Vagina (tissue), 2 donors: ENCODE measurements around the gene LDLRAD3. TPM values are rescaled to one million over a fixed set of nuclear protein-coding genes. Genes with fewer than 3 reads are reported as not detected.
A peak's percentile ranks its signal among the peaks of the same experiment; 100 is the strongest.
"Not testable (repeated sequence)": the region's sequence is repeated elsewhere in the genome, so short reads cannot be mapped to it uniquely, and the experiment has no call there.

Experiments used
- DNase-seq, 2 donors: peaks; one replicate each; pipeline ENCODE4 v3.0.0-alpha.2; 2017; ENCODE audit errors: extremely low spot score in 2 of 2
- H3K27ac ChIP-seq: fragments of 200-600 bp; sonication (generic); one replicate; pipeline ENCODE4 v1.5.1; 2019
- H3K27me3 ChIP-seq: fragments of 200-600 bp; sonication (generic); one replicate; pipeline ENCODE4 v1.5.1; 2019
- H3K36me3 ChIP-seq, 2 donors: fragments of 200-600 bp; sonication (generic); one replicate each; pipeline ENCODE4 v1.5.1; 2017 to 2019
- H3K4me1 ChIP-seq: fragments of 200-600 bp; sonication (generic); one replicate; pipeline ENCODE4 v1.5.1; 2019
- H3K4me3 ChIP-seq, 2 donors: fragments of 200-600 bp; sonication (generic); 1 replicate in 1 of 2; 2 replicates in 1 of 2; pipeline ENCODE4 v1.5.1; 2016 to 2019
- H3K9me3 ChIP-seq: fragments of 200-600 bp; sonication (generic); one replicate; pipeline ENCODE4 v1.5.1; 2019
- CTCF ChIP-seq, 3 experiments: fragments of 450-650 bp in 2 of 3; fragments of 200-600 bp in 1 of 3; sonication (generic) in 1 of 3; IDR thresholded peaks; one replicate each; pipeline ENCODE4 v1.5.1; 2017 to 2019; ENCODE audit warnings: antibody characterized with exemption in 3 of 3, mild to moderate bottlenecking in 2 of 3, moderate library complexity in 2 of 3
- POLR2A ChIP-seq, 2 donors: fragments of 450-650 bp; IDR thresholded peaks; one replicate each; pipeline ENCODE4 v1.6.1; 2017; ENCODE audit warnings: antibody characterized with exemption in 2 of 2, mild to moderate bottlenecking in 2 of 2, moderate library complexity in 2 of 2
- POLR2AphosphoS5 ChIP-seq, 2 donors: sonication (generic); formaldehyde crosslinking; IDR thresholded peaks; one replicate each; pipeline ENCODE4 v1.9.0; 2017; ENCODE audit warnings: antibody characterized with exemption in 2 of 2, mild to moderate bottlenecking in 2 of 2, low read depth in 1 of 2; ENCODE audit not compliant: insufficient read depth in 1 of 2
- intact Hi-C: fragments of 100-400 bp; cut with DNase I; formaldehyde crosslinking; loops from one replicate; pipeline ENCODE4 v1.15.1; 2023
- total RNA-seq: library from RNA; depleted of rRNA; stranded (reverse); fragments of >200 nt; gene quantifications from one replicate; pipeline ENCODE4 v1.2.3, GENCODE V29; 2016

LDLRAD3 gene
- total RNA-seq, 1 donor from 2014 or later = 34.4 TPM

- no peak overlapping the region for H3K27ac ChIP-seq
- no peaks in the 10 kb centered on the region for H3K36me3 ChIP-seq
- no peak for DNase-seq
- no peak overlapping the region for H3K4me3 ChIP-seq
- no peak for TF ChIP-seq CTCF (IDR thresholded peaks at IDR 0.05)
- no peak for TF ChIP-seq POLR2A (IDR thresholded peaks at IDR 0.05)
- no peak for TF ChIP-seq POLR2AphosphoS5 (IDR thresholded peaks at IDR 0.05; ENCODE audit: insufficient read depth in 1 of 2, low read depth in 1 of 2)
- H3K4me1 ChIP-seq = no peaks in the 10 kb centered on the region
- H3K9me3 ChIP-seq = no peaks in the 10 kb centered on the region
- H3K27me3 ChIP-seq = no peaks in the 10 kb centered on the region
- intact Hi-C loops = no loop called here
Measured at GRCh38 chr11:36177836-36178235, 234.0 kb downstream of the LDLRAD3 start.

GRCh38 chr11:36186340-36187175, 242.7 kb downstream of the LDLRAD3 start:
- Histone ChIP-seq H3K27ac (no peak overlapping the region), H3K4me3 (no peak overlapping the region), H3K4me1 (peaks cover 16% of the 10 kb centered on the region), H3K36me3 (no peaks in the 10 kb centered on the region), H3K27me3 (no peaks in the 10 kb centered on the region), H3K9me3 (no peaks in the 10 kb centered on the region)
- peak in 1 of 2 donors; percentile 62 for DNase-seq
- intact Hi-C loops = no loop called here
- TF ChIP-seq CTCF (IDR thresholded peaks at IDR 0.05) = no peak
- TF ChIP-seq POLR2AphosphoS5 (IDR thresholded peaks at IDR 0.05; ENCODE audit: insufficient read depth in 1 of 2, low read depth in 1 of 2) = peak in 1 of 2 donors; percentile 31

GRCh38 chr11:36187622-36188021, 243.8 kb downstream of the LDLRAD3 start:
- Histone ChIP-seq H3K27ac (no peak overlapping the region), H3K27me3 (no peaks in the 10 kb centered on the region), H3K36me3 (no peaks in the 10 kb centered on the region), H3K4me1 (peaks cover 16% of the 10 kb centered on the region), H3K9me3 (no peaks in the 10 kb centered on the region), H3K4me3 (no peak overlapping the region)
- no peak for DNase-seq
- intact Hi-C loops = no loop called here
- TF ChIP-seq POLR2A (IDR thresholded peaks at IDR 0.05) = no peak
- no peak for TF ChIP-seq CTCF (IDR thresholded peaks at IDR 0.05)
- TF ChIP-seq POLR2AphosphoS5 (IDR thresholded peaks at IDR 0.05; ENCODE audit: insufficient read depth in 1 of 2, low read depth in 1 of 2) = no peak

GRCh38 chr11:36189735-36190134, 245.9 kb downstream of the LDLRAD3 start:
- DNase-seq, H3K9me3 ChIP-seq, H3K27ac ChIP-seq, H3K27me3 ChIP-seq, intact Hi-C loops, H3K36me3 ChIP-seq, H3K4me3 ChIP-seq: not testable (repeated sequence)
- H3K4me1 ChIP-seq = peaks cover 16% of the 10 kb centered on the region

GRCh38 chr11:36191941-36192340, 248.1 kb downstream of the LDLRAD3 start:
- no peak overlapping the region for H3K27ac ChIP-seq
- intact Hi-C loops = no loop called here
- H3K36me3 ChIP-seq = no peaks in the 10 kb centered on the region
- no peaks in the 10 kb centered on the region for H3K27me3 ChIP-seq
- DNase-seq = no peak
- no peak overlapping the region for H3K4me3 ChIP-seq
- TF ChIP-seq POLR2AphosphoS5 (IDR thresholded peaks at IDR 0.05; ENCODE audit: insufficient read depth in 1 of 2, low read depth in 1 of 2) (no peak), POLR2A (IDR thresholded peaks at IDR 0.05) (no peak), CTCF (IDR thresholded peaks at IDR 0.05) (no peak)
- H3K4me1 ChIP-seq = peaks cover 10% of the 10 kb centered on the region
- H3K9me3 ChIP-seq = no peaks in the 10 kb centered on the region
